Dedifferentiated amniotic fluid mesenchymal stem cell (primary cell): ENCODE measurements around the gene CARMIL1.
"Not testable (repeated sequence)": the region's sequence is repeated elsewhere in the genome, so short reads cannot be mapped to it uniquely, and the experiment has no call there.

Experiments
- DNase-seq: peaks from one replicate; pipeline ENCODE4 v3.0.0-alpha.2; 2016; ENCODE audit errors: extremely low spot score

CARMIL1 gene

GRCh38 chr6:25277386-25277785, 1.8 kb upstream of the CARMIL1 start:
- no peak for DNase-seq

- DNase-seq: no peak
These were observed 1.3 kb upstream of the CARMIL1 start for GRCh38 chr6:25277857-25278256.

- DNase-seq: no peak
These were observed 787 bp upstream of the CARMIL1 start for GRCh38 chr6:25278261-25278913.

GRCh38 chr6:25279748-25280343, 672 bp downstream of the CARMIL1 start:
- no peak for DNase-seq

- DNase-seq: no peak
These were observed 1.3 kb downstream of the CARMIL1 start for GRCh38 chr6:25280344-25281074.

- no peak for DNase-seq
These were observed 7.7 kb downstream of the CARMIL1 start for GRCh38 chr6:25286891-25287290.

GRCh38 chr6:25287941-25288340, 8.8 kb downstream of the CARMIL1 start:
- DNase-seq: no peak

GRCh38 chr6:25288518-25288917, 9.3 kb downstream of the CARMIL1 start:
- no peak for DNase-seq

GRCh38 chr6:25290306-25291060, 11.3 kb downstream of the CARMIL1 start:
- DNase-seq: no peak

- no peak for DNase-seq
These were observed 13.2 kb downstream of the CARMIL1 start for GRCh38 chr6:25292384-25292783.

- DNase-seq: no peak
These were observed 16.5 kb downstream of the CARMIL1 start for GRCh38 chr6:25295651-25296050.

- no peak for DNase-seq
These were observed 17.2 kb downstream of the CARMIL1 start for GRCh38 chr6:25296217-25296905.

- DNase-seq: no peak
These were observed 17.9 kb downstream of the CARMIL1 start for GRCh38 chr6:25297039-25297441.

- no peak for DNase-seq
These were observed 18.8 kb downstream of the CARMIL1 start for GRCh38 chr6:25297823-25298522.

GRCh38 chr6:25298523-25298865, 19.3 kb downstream of the CARMIL1 start:
- not testable (repeated sequence) for DNase-seq

GRCh38 chr6:25301362-25301761, 22.2 kb downstream of the CARMIL1 start:
- DNase-seq: no peak

GRCh38 chr6:25302151-25302550, 23.0 kb downstream of the CARMIL1 start:
- DNase-seq: no peak

- peak; percentile 58 for DNase-seq
These were observed 23.5 kb downstream of the CARMIL1 start for GRCh38 chr6:25302677-25303128.

- DNase-seq: no peak
These were observed 24.1 kb downstream of the CARMIL1 start for GRCh38 chr6:25303254-25303653.

GRCh38 chr6:25306379-25306778, 27.2 kb downstream of the CARMIL1 start:
- no peak for DNase-seq
